Liver (tissue), 9 donors: ENCODE measurements around the gene PLIN4. TPM values are rescaled to one million over a fixed set of nuclear protein-coding genes. Genes with fewer than 3 reads are reported as not detected.
A peak's percentile ranks its signal among the peaks of the same experiment; 100 is the strongest.

ENCODE experiments used
- DNase-seq: peaks from one replicate; pipeline ENCODE4 v3.0.0-alpha.2; 2017; ENCODE audit warnings: low spot score
- H3K27ac ChIP-seq, 2 donors: one replicate each; pipeline ENCODE4 v1.7.0; 2013; ENCODE audit warnings: inconsistent platforms in 2 of 2, low read length in 2 of 2, control low read depth in 1 of 2, low read depth in 1 of 2, mild to moderate bottlenecking in 1 of 2
- H3K27me3 ChIP-seq, 4 donors: one replicate each; pipeline versions ENCODE4 v1.6.1 to v1.7.0; 2013; ENCODE audit warnings: low read length in 3 of 4, inconsistent platforms in 1 of 4, mild to moderate bottlenecking in 1 of 4, moderate library complexity in 1 of 4; ENCODE audit not compliant: control insufficient read depth in 4 of 4, insufficient read depth in 4 of 4
- H3K36me3 ChIP-seq, 4 donors: one replicate each; pipeline versions ENCODE4 v1.6.1 to v1.7.0; 2013; ENCODE audit warnings: low read length in 3 of 4, mild to moderate bottlenecking in 3 of 4, low read depth in 1 of 4, moderate library complexity in 1 of 4; ENCODE audit not compliant: control insufficient read depth in 4 of 4, insufficient read depth in 3 of 4
- H3K4me1 ChIP-seq, 4 donors: one replicate each; pipeline versions ENCODE4 v1.6.1 to v1.7.0; 2013; ENCODE audit warnings: low read length in 3 of 4, mild to moderate bottlenecking in 3 of 4, moderate library complexity in 1 of 4; ENCODE audit not compliant: control insufficient read depth in 4 of 4, insufficient read depth in 4 of 4
- H3K4me3 ChIP-seq, 3 donors: one replicate each; pipeline versions ENCODE4 v1.6.1 to v1.7.0; 2013; ENCODE audit warnings: low read length in 3 of 3, control low read depth in 1 of 3, low read depth in 1 of 3, mild to moderate bottlenecking in 1 of 3
- H3K9ac ChIP-seq, 2 donors: one replicate each; pipeline ENCODE4 v1.7.0; 2013; ENCODE audit warnings: low read length in 2 of 2, mild to moderate bottlenecking in 2 of 2, moderate library complexity in 2 of 2, control low read depth in 1 of 2, low read depth in 1 of 2
- H3K9me3 ChIP-seq, 4 donors: one replicate each; pipeline versions ENCODE4 v1.6.1 to v1.7.0; 2013; ENCODE audit warnings: low read length in 3 of 4; ENCODE audit not compliant: control insufficient read depth in 4 of 4
- EGR1 ChIP-seq, 2 donors: IDR thresholded peaks; 2 replicates each; pipeline ENCODE4 v1.6.1; 2016 to 2018; ENCODE audit warnings: antibody characterized with exemption in 2 of 2, low read depth in 2 of 2
- FOXA1 ChIP-seq: IDR thresholded peaks from 2 replicates; pipeline ENCODE4 v1.6.1; 2016; ENCODE audit warnings: antibody characterized with exemption
- HNF4A ChIP-seq, 2 donors: conservative IDR thresholded peaks; 2 replicates each; pipeline ENCODE4 v1.6.1; 2016; ENCODE audit warnings: antibody characterized with exemption in 2 of 2, mild to moderate bottlenecking in 2 of 2
- HNF4G ChIP-seq: IDR thresholded peaks from 2 replicates; pipeline ENCODE4 v1.6.1; 2016; ENCODE audit warnings: antibody characterized with exemption
- JUND ChIP-seq, 2 donors: IDR thresholded peaks; 2 replicates each; pipeline ENCODE4 v1.6.1; 2016; ENCODE audit warnings: antibody characterized with exemption in 2 of 2
- NR2F2 ChIP-seq: IDR thresholded peaks from 2 replicates; pipeline ENCODE4 v1.6.1; 2016; ENCODE audit warnings: antibody characterized with exemption
- RAD21 ChIP-seq, 2 donors: IDR thresholded peaks; 2 replicates each; pipeline ENCODE4 v1.6.1; 2016; ENCODE audit warnings: antibody characterized with exemption in 2 of 2, mild to moderate bottlenecking in 2 of 2
- RXRA ChIP-seq, 2 donors: IDR thresholded peaks; 2 replicates each; pipeline ENCODE4 v1.6.1; 2017 to 2018; ENCODE audit warnings: antibody characterized with exemption in 2 of 2, mild to moderate bottlenecking in 1 of 2
- SP1 ChIP-seq: IDR thresholded peaks from 2 replicates; pipeline ENCODE4 v1.6.1; 2018; ENCODE audit warnings: antibody characterized with exemption, mild to moderate bottlenecking
- TAF1 ChIP-seq: conservative IDR thresholded peaks from 2 replicates; pipeline ENCODE4 v1.6.1; 2016; ENCODE audit warnings: antibody characterized with exemption, mild to moderate bottlenecking
- YY1 ChIP-seq: IDR thresholded peaks from 2 replicates; pipeline ENCODE4 v1.6.1; 2016; ENCODE audit warnings: antibody characterized with exemption, mild to moderate bottlenecking
- WGBS: extraction: QIAGEN DNeasy Blood & Tissue Kit; methylation state at CpG from one replicate; pipeline ENCODE4 v1.1.7; 2013; 5-methylcytosine and 5-hydroxymethylcytosine counted together
- polyA plus RNA-seq, 2 donors: library from polyadenylated mRNA; stranded (reverse) in 1 of 2; unstranded in 1 of 2; fragments of 200-250 nt in 1 of 2; fragments of >200 nt in 1 of 2; fragmentation: Nextera tagmentation in 1 of 2; extraction: Ambion mirVana in 1 of 2; gene quantifications; one replicate each; pipeline versions ENCODE4 v1.2.1 to v1.2.3, GENCODE V29; 2013 to 2015
- total RNA-seq, 2 donors: library from RNA; depleted of rRNA; stranded (reverse); fragments of >200 nt; gene quantifications; one replicate each; pipeline ENCODE4 v1.2.3, GENCODE V29; 2014
- TF ChIP-seq, protein P1 (sequence below): IDR thresholded peaks from 2 replicates; pipeline ENCODE4 v1.6.1; 2016; ENCODE audit warnings: antibody characterized with exemption
- TF ChIP-seq, protein P2 (sequence below): IDR thresholded peaks from 2 replicates; pipeline ENCODE4 v1.6.1; 2016; ENCODE audit warnings: antibody characterized with exemption
- TF ChIP-seq, protein P3 (sequence below): fragments of 150-350 bp; IDR thresholded peaks from 2 replicates; pipeline ENCODE4 v1.5.1; 2017; ENCODE audit warnings: improper control_type of control experiment, low read depth, low read length; ENCODE audit not compliant: missing input control
- TF ChIP-seq, protein P4 (sequence below): IDR thresholded peaks from 2 replicates; pipeline ENCODE4 v1.6.1; 2016; ENCODE audit warnings: antibody characterized with exemption, mild to moderate bottlenecking
- donor health status: healthy.
- donor health status: healthy.
- donor health status: healthy.
- donor health status: healthy.
- donor health status: healthy.

Gene PLIN4
- total and polyA plus RNA-seq, 4 donors = 3.1 to 49.1 (median 9.5) TPM

DNA sequence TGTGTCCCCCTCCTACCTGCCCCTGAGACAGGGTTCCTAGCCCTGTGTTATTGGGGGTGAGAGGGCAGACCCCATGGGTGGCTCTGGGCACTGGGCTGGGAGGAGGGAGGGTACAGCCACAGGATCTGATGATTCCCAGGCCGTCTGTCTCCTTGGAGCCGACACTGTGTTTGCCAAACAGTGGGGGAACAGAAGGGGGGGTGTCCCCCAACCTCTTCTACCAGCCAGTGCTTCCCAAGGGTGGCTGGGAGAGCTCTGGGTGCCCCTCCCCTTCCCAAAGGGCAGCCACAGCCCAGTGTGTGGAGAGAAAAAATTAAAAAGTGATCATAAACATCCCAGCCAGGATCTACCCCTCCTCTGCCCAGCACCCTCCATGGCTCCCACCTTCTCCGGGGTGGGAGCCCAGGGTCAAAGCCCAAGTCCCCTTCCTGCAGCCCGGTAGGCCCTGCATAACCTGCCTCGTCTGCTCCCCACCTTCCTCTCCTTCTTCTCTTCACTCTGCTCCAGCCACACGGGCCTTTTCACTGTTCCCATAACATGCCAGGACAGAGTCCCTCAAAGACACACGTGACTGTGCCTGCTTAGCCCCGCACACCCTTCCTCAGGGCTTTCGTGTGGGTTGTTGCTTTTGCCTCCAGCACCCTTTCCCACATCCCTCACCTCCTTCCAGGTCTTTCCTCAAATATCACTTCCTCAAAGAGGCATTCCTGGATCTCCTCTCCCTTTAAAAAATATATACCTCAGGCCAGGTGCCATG, 1.4 kb upstream of the PLIN4 start:
- Histone ChIP-seq H3K4me3 (no peak overlapping the region), H3K36me3 (peaks cover 0 to 12% (median 5%) of the 10 kb centered on the region in 4 donors), H3K9me3 (no peaks in the 10 kb centered on the region), H3K4me1 (peaks cover 18 to 71% (median 64%) of the 10 kb centered on the region in 4 donors), H3K9ac (no peak overlapping the region), H3K27me3 (no peaks in the 10 kb centered on the region), H3K27ac (peak overlapping the region; percentile 75 to 78)
- whole genome bisulfite sequencing = 55% methylated on average over 9 of the region's 9 CpGs
- no peak for DNase-seq
- TF ChIP-seq TAF1 (no peak), RXRA (IDR thresholded peaks at IDR 0.05) (no peak)

DNA sequence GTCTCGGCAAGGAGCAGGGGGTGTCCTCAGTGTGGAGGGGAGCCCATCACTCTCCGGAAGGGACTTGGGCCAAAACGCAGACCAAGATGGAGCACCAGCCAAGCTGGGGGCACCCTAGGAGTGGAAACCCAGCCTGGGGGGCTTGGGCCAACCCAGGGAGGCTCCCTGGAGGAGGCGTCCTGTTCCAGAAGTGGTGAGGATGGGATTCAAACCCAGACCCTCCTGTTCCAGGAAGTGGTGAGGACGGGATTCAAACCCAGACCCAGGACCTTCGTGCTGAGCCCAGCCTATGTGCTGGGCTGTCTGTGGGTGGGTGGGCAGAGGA, 848 bp upstream of the PLIN4 start:
- H3K27me3 ChIP-seq = no peaks in the 10 kb centered on the region
- H3K36me3 ChIP-seq = peaks cover 0 to 12% (median 5%) of the 10 kb centered on the region in 4 donors
- peaks cover 18 to 71% (median 64%) of the 10 kb centered on the region in 4 donors for H3K4me1 ChIP-seq
- WGBS = 86% methylated on average over 6 of the region's 6 CpGs
- TF ChIP-seq RAD21 (IDR thresholded peaks at IDR 0.05) (no peak), YY1 (no peak), HNF4A (conservative IDR thresholded peaks at IDR 0.05) (no peak), HNF4G (no peak), FOXA1 (no peak), SP1 (no peak), JUND (IDR thresholded peaks at IDR 0.05) (no peak), EGR1 (IDR thresholded peaks at IDR 0.05; ENCODE audit: low read depth in 2 of 2) (no peak), NR2F2 (no peak), TAF1 (no peak), RXRA (IDR thresholded peaks at IDR 0.05) (no peak)
- TF ChIP-seq, protein P1, sequence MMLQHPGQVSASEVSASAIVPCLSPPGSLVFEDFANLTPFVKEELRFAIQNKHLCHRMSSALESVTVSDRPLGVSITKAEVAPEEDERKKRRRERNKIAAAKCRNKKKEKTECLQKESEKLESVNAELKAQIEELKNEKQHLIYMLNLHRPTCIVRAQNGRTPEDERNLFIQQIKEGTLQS = no peak
- TF ChIP-seq, protein P2, sequence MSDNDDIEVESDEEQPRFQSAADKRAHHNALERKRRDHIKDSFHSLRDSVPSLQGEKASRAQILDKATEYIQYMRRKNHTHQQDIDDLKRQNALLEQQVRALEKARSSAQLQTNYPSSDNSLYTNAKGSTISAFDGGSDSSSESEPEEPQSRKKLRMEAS = no peak
- TF ChIP-seq, protein P3, sequence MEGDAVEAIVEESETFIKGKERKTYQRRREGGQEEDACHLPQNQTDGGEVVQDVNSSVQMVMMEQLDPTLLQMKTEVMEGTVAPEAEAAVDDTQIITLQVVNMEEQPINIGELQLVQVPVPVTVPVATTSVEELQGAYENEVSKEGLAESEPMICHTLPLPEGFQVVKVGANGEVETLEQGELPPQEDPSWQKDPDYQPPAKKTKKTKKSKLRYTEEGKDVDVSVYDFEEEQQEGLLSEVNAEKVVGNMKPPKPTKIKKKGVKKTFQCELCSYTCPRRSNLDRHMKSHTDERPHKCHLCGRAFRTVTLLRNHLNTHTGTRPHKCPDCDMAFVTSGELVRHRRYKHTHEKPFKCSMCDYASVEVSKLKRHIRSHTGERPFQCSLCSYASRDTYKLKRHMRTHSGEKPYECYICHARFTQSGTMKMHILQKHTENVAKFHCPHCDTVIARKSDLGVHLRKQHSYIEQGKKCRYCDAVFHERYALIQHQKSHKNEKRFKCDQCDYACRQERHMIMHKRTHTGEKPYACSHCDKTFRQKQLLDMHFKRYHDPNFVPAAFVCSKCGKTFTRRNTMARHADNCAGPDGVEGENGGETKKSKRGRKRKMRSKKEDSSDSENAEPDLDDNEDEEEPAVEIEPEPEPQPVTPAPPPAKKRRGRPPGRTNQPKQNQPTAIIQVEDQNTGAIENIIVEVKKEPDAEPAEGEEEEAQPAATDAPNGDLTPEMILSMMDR = no peak
- TF ChIP-seq, protein P4, sequence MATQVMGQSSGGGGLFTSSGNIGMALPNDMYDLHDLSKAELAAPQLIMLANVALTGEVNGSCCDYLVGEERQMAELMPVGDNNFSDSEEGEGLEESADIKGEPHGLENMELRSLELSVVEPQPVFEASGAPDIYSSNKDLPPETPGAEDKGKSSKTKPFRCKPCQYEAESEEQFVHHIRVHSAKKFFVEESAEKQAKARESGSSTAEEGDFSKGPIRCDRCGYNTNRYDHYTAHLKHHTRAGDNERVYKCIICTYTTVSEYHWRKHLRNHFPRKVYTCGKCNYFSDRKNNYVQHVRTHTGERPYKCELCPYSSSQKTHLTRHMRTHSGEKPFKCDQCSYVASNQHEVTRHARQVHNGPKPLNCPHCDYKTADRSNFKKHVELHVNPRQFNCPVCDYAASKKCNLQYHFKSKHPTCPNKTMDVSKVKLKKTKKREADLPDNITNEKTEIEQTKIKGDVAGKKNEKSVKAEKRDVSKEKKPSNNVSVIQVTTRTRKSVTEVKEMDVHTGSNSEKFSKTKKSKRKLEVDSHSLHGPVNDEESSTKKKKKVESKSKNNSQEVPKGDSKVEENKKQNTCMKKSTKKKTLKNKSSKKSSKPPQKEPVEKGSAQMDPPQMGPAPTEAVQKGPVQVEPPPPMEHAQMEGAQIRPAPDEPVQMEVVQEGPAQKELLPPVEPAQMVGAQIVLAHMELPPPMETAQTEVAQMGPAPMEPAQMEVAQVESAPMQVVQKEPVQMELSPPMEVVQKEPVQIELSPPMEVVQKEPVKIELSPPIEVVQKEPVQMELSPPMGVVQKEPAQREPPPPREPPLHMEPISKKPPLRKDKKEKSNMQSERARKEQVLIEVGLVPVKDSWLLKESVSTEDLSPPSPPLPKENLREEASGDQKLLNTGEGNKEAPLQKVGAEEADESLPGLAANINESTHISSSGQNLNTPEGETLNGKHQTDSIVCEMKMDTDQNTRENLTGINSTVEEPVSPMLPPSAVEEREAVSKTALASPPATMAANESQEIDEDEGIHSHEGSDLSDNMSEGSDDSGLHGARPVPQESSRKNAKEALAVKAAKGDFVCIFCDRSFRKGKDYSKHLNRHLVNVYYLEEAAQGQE = no peak
- H3K9me3 ChIP-seq = no peaks in the 10 kb centered on the region
- DNase-seq = no peak
- H3K27ac ChIP-seq = peak overlapping the region; percentile 75 to 78
- H3K4me3 ChIP-seq = no peak overlapping the region
- H3K9ac ChIP-seq = no peak overlapping the region
